Measurements from ENCODE around the gene GPER1.

Gene GPER1

GRCh38 chr7:1090236-1090635 lies 2.3 kb downstream of the GPER1 start:
- Histone ChIP-seq H3K9me3 (ENCODE audit: control insufficient read depth, low read length) (no peaks in the 10 kb centered on the region), H3K27ac (ENCODE audit: insufficient read depth, low read length, poor library complexity, severe bottlenecking) (no peak overlapping the region), H3K4me3 (ENCODE audit: insufficient read depth, low read depth, low read length, poor library complexity, severe bottlenecking) (no peak overlapping the region), H3K4me1 (ENCODE audit: control insufficient read depth, insufficient read depth, low read length, poor library complexity, severe bottlenecking) (peaks cover 9% of the 10 kb centered on the region), H3K27me3 (replicated peaks; ENCODE audit: control insufficient read depth, insufficient read depth, low read length, poor library complexity, severe bottlenecking) (no peaks in the 10 kb centered on the region), H3K36me3 (ENCODE audit: control insufficient read depth, insufficient read depth, low read length) (no peaks in the 10 kb centered on the region)
- DNase-seq = no peak

DNA sequence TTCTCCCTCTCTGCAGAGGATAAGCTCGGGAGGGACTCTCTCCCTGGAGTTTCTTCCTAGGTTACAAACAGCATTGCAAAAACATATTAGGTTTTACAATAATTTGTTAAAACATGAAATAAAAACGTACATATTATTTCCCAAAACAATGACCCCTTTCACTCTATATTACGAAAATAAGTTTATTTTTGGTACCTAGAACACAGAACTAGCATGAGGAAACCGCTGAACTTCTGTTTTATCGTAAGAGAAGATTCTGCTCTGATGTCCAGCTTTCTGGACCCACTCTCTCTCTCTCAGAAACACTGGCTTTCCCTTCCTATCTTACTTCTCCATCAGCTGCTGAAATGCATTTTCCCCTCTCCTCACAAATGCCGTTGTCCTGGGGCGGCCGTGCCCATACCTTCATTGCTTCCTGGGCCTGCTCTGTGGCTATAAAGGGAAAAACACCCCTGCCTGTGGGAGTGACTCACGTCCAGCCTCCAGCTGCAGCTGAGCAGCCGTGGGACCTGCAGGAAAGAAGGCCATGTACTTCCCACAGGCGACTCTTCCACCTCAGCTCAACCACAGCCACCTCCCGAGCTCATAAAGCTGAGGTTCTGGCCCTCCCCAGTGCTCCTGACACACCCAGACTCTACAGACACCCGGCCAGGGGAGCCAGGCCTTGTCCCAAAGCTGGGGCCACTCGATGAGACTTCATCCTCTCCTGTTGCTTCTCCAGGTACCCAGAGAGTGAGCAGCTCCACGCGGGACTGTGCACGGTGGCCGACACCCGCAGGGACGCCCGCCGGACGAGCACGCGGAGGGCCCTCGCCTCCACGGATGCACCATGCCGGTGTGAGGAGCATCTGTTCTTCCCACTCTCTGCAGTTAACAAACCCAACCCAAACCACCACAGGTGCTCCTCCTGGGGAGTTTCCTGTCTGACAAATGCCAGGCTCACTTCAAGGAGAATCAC lies 3.1 kb downstream of the GPER1 start:
- H3K36me3 ChIP-seq (ENCODE audit: control insufficient read depth, insufficient read depth, low read length) = no peaks in the 10 kb centered on the region
- no peak overlapping the region for H3K4me3 ChIP-seq (ENCODE audit: insufficient read depth, low read depth, low read length, poor library complexity, severe bottlenecking)
- H3K27ac ChIP-seq (ENCODE audit: insufficient read depth, low read length, poor library complexity, severe bottlenecking) = no peak overlapping the region
- DNase-seq = no peak
- H3K27me3 ChIP-seq (replicated peaks; ENCODE audit: control insufficient read depth, insufficient read depth, low read length, poor library complexity, severe bottlenecking) = no peaks in the 10 kb centered on the region
- no peaks in the 10 kb centered on the region for H3K9me3 ChIP-seq (ENCODE audit: control insufficient read depth, low read length)
- peaks cover 9% of the 10 kb centered on the region for H3K4me1 ChIP-seq (ENCODE audit: control insufficient read depth, insufficient read depth, low read length, poor library complexity, severe bottlenecking)

- Histone ChIP-seq H3K4me3 (ENCODE audit: insufficient read depth, low read depth, low read length, poor library complexity, severe bottlenecking) (no peak overlapping the region), H3K4me1 (ENCODE audit: control insufficient read depth, insufficient read depth, low read length, poor library complexity, severe bottlenecking) (peaks cover 6% of the 10 kb centered on the region), H3K27me3 (replicated peaks; ENCODE audit: control insufficient read depth, insufficient read depth, low read length, poor library complexity, severe bottlenecking) (no peaks in the 10 kb centered on the region), H3K27ac (ENCODE audit: insufficient read depth, low read length, poor library complexity, severe bottlenecking) (no peak overlapping the region), H3K36me3 (ENCODE audit: control insufficient read depth, insufficient read depth, low read length) (no peaks in the 10 kb centered on the region), H3K9me3 (ENCODE audit: control insufficient read depth, low read length) (no peaks in the 10 kb centered on the region)
- no peak for DNase-seq
Measured at GRCh38 chr7:1091644-1092027, 3.7 kb downstream of the GPER1 start.

DNA sequence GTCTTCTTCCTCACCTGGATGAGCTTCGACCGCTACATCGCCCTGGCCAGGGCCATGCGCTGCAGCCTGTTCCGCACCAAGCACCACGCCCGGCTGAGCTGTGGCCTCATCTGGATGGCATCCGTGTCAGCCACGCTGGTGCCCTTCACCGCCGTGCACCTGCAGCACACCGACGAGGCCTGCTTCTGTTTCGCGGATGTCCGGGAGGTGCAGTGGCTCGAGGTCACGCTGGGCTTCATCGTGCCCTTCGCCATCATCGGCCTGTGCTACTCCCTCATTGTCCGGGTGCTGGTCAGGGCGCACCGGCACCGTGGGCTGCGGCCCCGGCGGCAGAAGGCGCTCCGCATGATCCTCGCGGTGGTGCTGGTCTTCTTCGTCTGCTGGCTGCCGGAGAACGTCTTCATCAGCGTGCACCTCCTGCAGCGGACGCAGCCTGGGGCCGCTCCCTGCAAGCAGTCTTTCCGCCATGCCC lies 4.3 kb downstream of the GPER1 start:
- Histone ChIP-seq H3K4me1 (ENCODE audit: control insufficient read depth, insufficient read depth, low read length, poor library complexity, severe bottlenecking) (peaks cover under 1% of the 10 kb centered on the region), H3K27ac (ENCODE audit: insufficient read depth, low read length, poor library complexity, severe bottlenecking) (no peak overlapping the region), H3K9me3 (ENCODE audit: control insufficient read depth, low read length) (no peaks in the 10 kb centered on the region), H3K36me3 (ENCODE audit: control insufficient read depth, insufficient read depth, low read length) (no peaks in the 10 kb centered on the region), H3K4me3 (ENCODE audit: insufficient read depth, low read depth, low read length, poor library complexity, severe bottlenecking) (no peak overlapping the region), H3K27me3 (replicated peaks; ENCODE audit: control insufficient read depth, insufficient read depth, low read length, poor library complexity, severe bottlenecking) (no peaks in the 10 kb centered on the region)
- DNase-seq = no peak

DNA sequence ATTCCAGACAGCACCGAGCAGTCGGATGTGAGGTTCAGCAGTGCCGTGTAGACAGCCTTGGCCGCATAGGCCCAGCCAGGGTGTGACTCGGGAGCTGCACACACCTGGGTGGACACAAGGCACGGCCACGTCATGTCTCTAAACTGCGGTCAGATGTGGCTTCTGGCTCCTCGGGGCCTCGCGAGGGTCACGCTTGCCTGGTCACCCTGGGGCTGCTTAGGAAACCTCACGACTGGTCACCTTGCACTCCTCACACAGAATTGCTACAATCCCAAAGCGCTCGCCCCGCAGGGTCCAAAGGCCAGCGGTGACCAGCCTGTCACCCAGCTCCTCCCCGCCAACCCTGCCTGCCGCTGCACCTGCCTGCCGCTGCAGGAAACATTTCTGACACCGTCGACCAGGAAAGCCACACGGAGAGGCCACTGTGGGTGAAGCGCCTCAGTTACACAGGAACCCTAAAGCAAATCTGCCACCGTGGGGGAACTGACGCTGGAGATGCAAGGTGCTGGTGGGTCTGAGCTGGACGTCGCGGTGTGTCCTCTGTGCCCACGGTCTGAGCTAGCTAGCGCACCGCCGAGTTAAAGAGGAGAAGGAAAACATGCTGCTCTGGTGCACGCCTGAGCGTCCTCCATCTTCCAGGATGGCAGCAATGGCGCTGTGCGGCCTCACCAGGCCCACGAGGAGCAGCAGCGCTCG lies 5.0 kb downstream of the GPER1 start:
- Histone ChIP-seq H3K9me3 (ENCODE audit: control insufficient read depth, low read length) (no peaks in the 10 kb centered on the region), H3K36me3 (ENCODE audit: control insufficient read depth, insufficient read depth, low read length) (no peaks in the 10 kb centered on the region), H3K27ac (ENCODE audit: insufficient read depth, low read length, poor library complexity, severe bottlenecking) (no peak overlapping the region), H3K4me1 (ENCODE audit: control insufficient read depth, insufficient read depth, low read length, poor library complexity, severe bottlenecking) (no peaks in the 10 kb centered on the region), H3K27me3 (replicated peaks; ENCODE audit: control insufficient read depth, insufficient read depth, low read length, poor library complexity, severe bottlenecking) (no peaks in the 10 kb centered on the region), H3K4me3 (ENCODE audit: insufficient read depth, low read depth, low read length, poor library complexity, severe bottlenecking) (no peak overlapping the region)
- DNase-seq = no peak

DNA sequence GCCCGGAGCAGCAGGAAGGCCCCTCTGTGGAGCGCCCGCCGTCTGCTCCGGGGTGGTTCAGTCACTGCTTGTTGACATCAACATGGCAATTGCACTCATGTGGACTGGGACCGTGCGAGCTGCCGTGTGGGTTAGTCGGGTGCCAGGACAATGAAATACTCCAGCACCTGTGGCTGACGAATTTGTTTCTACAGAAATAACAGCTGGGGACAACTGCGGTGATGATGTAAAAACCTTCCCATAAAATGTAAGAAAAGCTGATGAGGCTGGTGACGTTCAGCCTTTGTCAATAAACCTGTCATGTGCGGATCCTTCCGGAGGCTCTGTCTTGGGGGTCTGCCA lies 5.6 kb downstream of the GPER1 start:
- H3K36me3 ChIP-seq (ENCODE audit: control insufficient read depth, insufficient read depth, low read length) = no peaks in the 10 kb centered on the region
- H3K4me3 ChIP-seq (ENCODE audit: insufficient read depth, low read depth, low read length, poor library complexity, severe bottlenecking) = no peak overlapping the region
- H3K27ac ChIP-seq (ENCODE audit: insufficient read depth, low read length, poor library complexity, severe bottlenecking) = no peak overlapping the region
- DNase-seq = no peak
- H3K27me3 ChIP-seq (replicated peaks; ENCODE audit: control insufficient read depth, insufficient read depth, low read length, poor library complexity, severe bottlenecking) = no peaks in the 10 kb centered on the region
- no peaks in the 10 kb centered on the region for H3K9me3 ChIP-seq (ENCODE audit: control insufficient read depth, low read length)
- H3K4me1 ChIP-seq (ENCODE audit: control insufficient read depth, insufficient read depth, low read length, poor library complexity, severe bottlenecking) = no peaks in the 10 kb centered on the region

- Histone ChIP-seq H3K9me3 (ENCODE audit: control insufficient read depth, low read length) (no peaks in the 10 kb centered on the region), H3K4me1 (ENCODE audit: control insufficient read depth, insufficient read depth, low read length, poor library complexity, severe bottlenecking) (no peaks in the 10 kb centered on the region)
- DNase-seq = no peak
Measured at GRCh38 chr7:1093916-1094508, 6.1 kb downstream of the GPER1 start.

GRCh38 chr7:1094870-1095269 lies 7.0 kb downstream of the GPER1 start:
- no peak for DNase-seq
- no peaks in the 10 kb centered on the region for H3K9me3 ChIP-seq (ENCODE audit: control insufficient read depth, low read length)
- H3K36me3 ChIP-seq (ENCODE audit: control insufficient read depth, insufficient read depth, low read length) = no peaks in the 10 kb centered on the region
- no peak overlapping the region for H3K4me3 ChIP-seq (ENCODE audit: insufficient read depth, low read depth, low read length, poor library complexity, severe bottlenecking)
- H3K4me1 ChIP-seq (ENCODE audit: control insufficient read depth, insufficient read depth, low read length, poor library complexity, severe bottlenecking) = no peaks in the 10 kb centered on the region
- H3K27me3 ChIP-seq (replicated peaks; ENCODE audit: control insufficient read depth, insufficient read depth, low read length, poor library complexity, severe bottlenecking) = no peaks in the 10 kb centered on the region
- H3K27ac ChIP-seq (ENCODE audit: insufficient read depth, low read length, poor library complexity, severe bottlenecking) = no peak overlapping the region

More at GRCh38 chr7:1093916-1094508, 6.1 kb downstream of the GPER1 start:
- H3K27me3 ChIP-seq (replicated peaks; ENCODE audit: control insufficient read depth, insufficient read depth, low read length, poor library complexity, severe bottlenecking) = no peaks in the 10 kb centered on the region
- H3K4me3 ChIP-seq (ENCODE audit: insufficient read depth, low read depth, low read length, poor library complexity, severe bottlenecking) = no peak overlapping the region
- no peaks in the 10 kb centered on the region for H3K36me3 ChIP-seq (ENCODE audit: control insufficient read depth, insufficient read depth, low read length)
- no peak overlapping the region for H3K27ac ChIP-seq (ENCODE audit: insufficient read depth, low read length, poor library complexity, severe bottlenecking)

GRCh38 chr7:1095621-1096155 lies 7.8 kb downstream of the GPER1 start:
- no peaks in the 10 kb centered on the region for H3K27me3 ChIP-seq (replicated peaks; ENCODE audit: control insufficient read depth, insufficient read depth, low read length, poor library complexity, severe bottlenecking)
- DNase-seq = no peak
- H3K4me3 ChIP-seq (ENCODE audit: insufficient read depth, low read depth, low read length, poor library complexity, severe bottlenecking) = no peak overlapping the region
- H3K9me3 ChIP-seq (ENCODE audit: control insufficient read depth, low read length) = no peaks in the 10 kb centered on the region
- H3K27ac ChIP-seq (ENCODE audit: insufficient read depth, low read length, poor library complexity, severe bottlenecking) = no peak overlapping the region
- no peaks in the 10 kb centered on the region for H3K4me1 ChIP-seq (ENCODE audit: control insufficient read depth, insufficient read depth, low read length, poor library complexity, severe bottlenecking)
- H3K36me3 ChIP-seq (ENCODE audit: control insufficient read depth, insufficient read depth, low read length) = no peaks in the 10 kb centered on the region
